HG03457 (cell line): ENCODE measurements around the gene LRRC4B.

ENCODE experiments used
- ATAC-seq: cut with Tn5 transposase; IDR thresholded peaks from one replicate; pipeline ENCODE4 v1.9.1; 2021; ENCODE audit warnings: moderate number of reproducible peaks; ENCODE audit not compliant: unreplicated experiment

Gene LRRC4B

GRCh38 chr19:50509366-50509765, 58.9 kb downstream of the LRRC4B start:
- ATAC-seq, result no peak

GRCh38 chr19:50508843-50509190, 59.4 kb downstream of the LRRC4B start:
- ATAC-seq, result no peak

GRCh38 chr19:50507376-50507775, 60.9 kb downstream of the LRRC4B start:
- no peak for ATAC-seq

- ATAC-seq, result no peak
Measured at GRCh38 chr19:50506700-50507099, 61.5 kb downstream of the LRRC4B start.

- no peak for ATAC-seq
Measured at GRCh38 chr19:50505856-50506611, 62.2 kb downstream of the LRRC4B start.

GRCh38 chr19:50501568-50502475, 66.4 kb downstream of the LRRC4B start:
- no peak for ATAC-seq

GRCh38 chr19:50501186-50501567, 67.1 kb downstream of the LRRC4B start:
- no peak for ATAC-seq

- no peak for ATAC-seq
Measured at GRCh38 chr19:50500753-50501151, 67.5 kb downstream of the LRRC4B start.

GRCh38 chr19:50500060-50500752, 68.0 kb downstream of the LRRC4B start:
- no peak for ATAC-seq

GRCh38 chr19:50498219-50499056, 69.8 kb downstream of the LRRC4B start:
- ATAC-seq, result no peak

- ATAC-seq, result no peak
Measured at GRCh38 chr19:50497022-50497405, 71.2 kb downstream of the LRRC4B start.

- no peak for ATAC-seq
Measured at GRCh38 chr19:50496189-50497021, 71.8 kb downstream of the LRRC4B start.

- ATAC-seq, result no peak
Measured at GRCh38 chr19:50495020-50495531, 73.2 kb downstream of the LRRC4B start.

- ATAC-seq, result no peak
Measured at GRCh38 chr19:50494186-50495019, 73.8 kb downstream of the LRRC4B start.

- ATAC-seq, result no peak
Measured at GRCh38 chr19:50493171-50493570, 75.1 kb downstream of the LRRC4B start.

- ATAC-seq, result no peak
Measured at GRCh38 chr19:50492303-50493052, 75.8 kb downstream of the LRRC4B start.

GRCh38 chr19:50490991-50491472, 77.2 kb downstream of the LRRC4B start:
- no peak for ATAC-seq

GRCh38 chr19:50490411-50490811, 77.8 kb downstream of the LRRC4B start:
- ATAC-seq, result no peak
